Measurements from ENCODE around the gene CGB1. TPM values are rescaled to one million over a fixed set of nuclear protein-coding genes. Genes with fewer than 3 reads are reported as not detected.

Gene CGB1
- total RNA-seq, 2 donors from 2014 or later, result not detected

DNA sequence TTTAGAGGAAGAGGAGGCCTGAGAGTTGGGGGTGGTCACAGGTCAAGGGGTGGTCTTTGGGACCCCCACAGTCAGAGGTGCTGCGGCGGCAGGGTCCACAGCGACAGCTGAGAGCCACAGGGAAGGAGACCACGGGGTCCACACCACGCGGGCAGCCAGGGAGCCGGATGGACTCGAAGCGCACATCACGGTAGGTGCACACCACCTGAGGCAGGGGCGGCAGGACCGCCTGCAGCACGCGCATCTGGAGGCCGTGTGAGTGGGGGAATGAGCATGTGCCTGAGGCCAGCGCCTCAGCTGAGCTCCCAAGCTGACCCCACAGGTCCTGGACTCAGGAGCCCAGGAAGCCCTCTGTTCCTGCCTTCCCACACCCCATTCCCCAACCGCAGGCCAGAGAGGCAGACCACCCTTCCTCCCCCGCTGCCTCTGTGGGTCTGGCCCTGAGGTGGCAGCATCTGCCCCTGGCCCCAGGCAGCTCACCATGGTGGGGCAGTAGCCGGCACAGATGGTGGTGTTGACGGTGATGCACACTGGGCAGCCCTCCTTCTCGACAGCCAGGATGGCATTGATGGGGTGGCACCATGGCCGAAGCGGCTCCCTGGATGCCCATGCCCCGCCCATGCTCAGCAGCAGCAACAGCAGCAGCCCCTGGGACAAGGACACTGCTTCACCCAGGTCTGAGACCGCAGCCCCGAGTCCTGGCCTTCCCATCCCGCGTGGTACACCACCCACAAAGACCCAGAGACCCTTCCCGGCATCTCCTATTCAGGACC is 20.4 kb downstream of the CGB1 start:
- DNase-seq (ENCODE audit: low spot score), result no peak
- TF ChIP-seq POLR2A (IDR thresholded peaks at IDR 0.05), result no peak
- TF ChIP-seq POLR2AphosphoS5 (IDR thresholded peaks at IDR 0.05), result no peak
- TF ChIP-seq, protein P1, sequence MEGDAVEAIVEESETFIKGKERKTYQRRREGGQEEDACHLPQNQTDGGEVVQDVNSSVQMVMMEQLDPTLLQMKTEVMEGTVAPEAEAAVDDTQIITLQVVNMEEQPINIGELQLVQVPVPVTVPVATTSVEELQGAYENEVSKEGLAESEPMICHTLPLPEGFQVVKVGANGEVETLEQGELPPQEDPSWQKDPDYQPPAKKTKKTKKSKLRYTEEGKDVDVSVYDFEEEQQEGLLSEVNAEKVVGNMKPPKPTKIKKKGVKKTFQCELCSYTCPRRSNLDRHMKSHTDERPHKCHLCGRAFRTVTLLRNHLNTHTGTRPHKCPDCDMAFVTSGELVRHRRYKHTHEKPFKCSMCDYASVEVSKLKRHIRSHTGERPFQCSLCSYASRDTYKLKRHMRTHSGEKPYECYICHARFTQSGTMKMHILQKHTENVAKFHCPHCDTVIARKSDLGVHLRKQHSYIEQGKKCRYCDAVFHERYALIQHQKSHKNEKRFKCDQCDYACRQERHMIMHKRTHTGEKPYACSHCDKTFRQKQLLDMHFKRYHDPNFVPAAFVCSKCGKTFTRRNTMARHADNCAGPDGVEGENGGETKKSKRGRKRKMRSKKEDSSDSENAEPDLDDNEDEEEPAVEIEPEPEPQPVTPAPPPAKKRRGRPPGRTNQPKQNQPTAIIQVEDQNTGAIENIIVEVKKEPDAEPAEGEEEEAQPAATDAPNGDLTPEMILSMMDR (IDR thresholded peaks at IDR 0.05), result no peak
- Histone ChIP-seq H3K27ac (no peak overlapping the region), H3K4me1 (replicated peaks) (no peaks in the 10 kb centered on the region), H3K4me3 (no peak overlapping the region), H3K27me3 (replicated peaks; ENCODE audit: insufficient read depth) (no peaks in the 10 kb centered on the region), H3K36me3 (no peaks in the 10 kb centered on the region), H3K9me3 (no peaks in the 10 kb centered on the region)
- WGBS, result 81% methylated on average over 22 of the region's 29 CpGs
- intact Hi-C loops (cut with DNase I), result no loop called here

DNA sequence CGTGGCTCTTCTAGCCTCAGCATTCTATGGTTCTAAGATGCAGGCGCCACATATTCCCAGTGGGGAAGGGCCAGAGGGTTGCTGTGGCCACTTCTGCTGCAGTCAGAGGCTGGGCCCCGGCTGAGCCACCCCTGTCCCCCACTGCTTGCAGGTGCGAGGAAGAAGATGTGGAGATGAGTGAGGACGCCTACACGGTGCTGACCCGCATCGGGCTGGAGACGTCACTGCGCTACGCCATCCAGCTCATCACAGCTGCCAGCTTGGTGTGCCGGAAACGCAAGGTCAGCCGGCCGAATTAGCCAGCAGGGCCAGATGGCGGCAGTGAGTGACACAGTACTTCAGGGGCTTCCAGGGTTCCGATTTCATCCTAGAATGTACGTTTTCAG is 21.8 kb downstream of the CGB1 start:
- Histone ChIP-seq H3K27me3 (replicated peaks; ENCODE audit: insufficient read depth) (no peaks in the 10 kb centered on the region), H3K36me3 (no peaks in the 10 kb centered on the region), H3K27ac (no peak overlapping the region), H3K4me3 (no peak overlapping the region), H3K9me3 (no peaks in the 10 kb centered on the region), H3K4me1 (replicated peaks) (no peaks in the 10 kb centered on the region)
- TF ChIP-seq, protein P1 (IDR thresholded peaks at IDR 0.05), result no peak
- no peak for TF ChIP-seq POLR2AphosphoS5 (IDR thresholded peaks at IDR 0.05)
- TF ChIP-seq POLR2A (IDR thresholded peaks at IDR 0.05), result no peak
- DNase-seq (ENCODE audit: low spot score), result no peak
- intact Hi-C loops (cut with DNase I), result no loop called here
- 93% methylated on average over 18 of the region's 18 CpGs for WGBS

DNA sequence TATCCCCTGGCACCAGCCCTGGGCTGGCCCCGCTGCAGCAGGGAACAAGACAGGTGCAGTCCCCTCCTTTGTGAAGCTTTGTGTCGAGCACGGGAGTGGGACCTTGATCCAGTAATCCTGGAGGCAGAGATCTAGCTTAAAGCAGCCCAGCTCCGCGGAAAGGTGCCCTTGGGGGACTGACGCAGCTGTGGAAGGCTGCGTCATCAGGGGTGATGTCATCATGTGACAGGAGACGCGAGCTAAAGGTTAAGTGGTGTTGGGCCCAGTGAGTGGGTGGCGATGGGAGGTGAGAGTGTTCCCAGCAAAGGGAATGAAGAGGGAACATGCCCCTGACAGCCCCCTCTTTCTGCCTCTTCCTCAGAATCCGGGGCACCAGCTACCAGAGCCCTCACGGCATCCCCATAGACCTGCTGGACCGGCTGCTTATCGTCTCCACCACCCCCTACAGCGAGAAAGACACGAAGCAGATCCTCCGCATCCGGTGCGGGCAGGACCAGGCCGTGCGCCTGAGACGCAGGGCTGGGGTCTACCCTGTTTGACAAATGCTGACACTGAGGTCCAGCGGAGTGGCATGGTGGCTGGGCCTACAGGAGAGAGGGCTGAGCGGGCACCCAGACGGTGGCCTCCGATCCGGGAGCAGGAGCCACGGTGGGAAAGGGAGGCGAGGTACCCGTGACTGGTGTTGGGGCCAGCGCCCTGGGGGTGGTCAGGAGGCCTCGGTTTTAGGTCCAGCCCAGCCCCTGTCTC is 22.4 kb downstream of the CGB1 start:
- no peak overlapping the region for H3K4me3 ChIP-seq
- intact Hi-C loops (cut with DNase I), result no loop called here
- WGBS, result 93% methylated on average over 32 of the region's 32 CpGs
- no peak for DNase-seq (ENCODE audit: low spot score)
- H3K36me3 ChIP-seq, result no peaks in the 10 kb centered on the region
- no peaks in the 10 kb centered on the region for H3K9me3 ChIP-seq
- H3K27ac ChIP-seq, result no peak overlapping the region
- no peaks in the 10 kb centered on the region for H3K27me3 ChIP-seq (replicated peaks; ENCODE audit: insufficient read depth)
- H3K4me1 ChIP-seq (replicated peaks), result no peaks in the 10 kb centered on the region
- TF ChIP-seq POLR2AphosphoS5 (IDR thresholded peaks at IDR 0.05) (no peak), POLR2A (IDR thresholded peaks at IDR 0.05) (no peak)
- TF ChIP-seq, protein P1 (IDR thresholded peaks at IDR 0.05), result no peak

DNA sequence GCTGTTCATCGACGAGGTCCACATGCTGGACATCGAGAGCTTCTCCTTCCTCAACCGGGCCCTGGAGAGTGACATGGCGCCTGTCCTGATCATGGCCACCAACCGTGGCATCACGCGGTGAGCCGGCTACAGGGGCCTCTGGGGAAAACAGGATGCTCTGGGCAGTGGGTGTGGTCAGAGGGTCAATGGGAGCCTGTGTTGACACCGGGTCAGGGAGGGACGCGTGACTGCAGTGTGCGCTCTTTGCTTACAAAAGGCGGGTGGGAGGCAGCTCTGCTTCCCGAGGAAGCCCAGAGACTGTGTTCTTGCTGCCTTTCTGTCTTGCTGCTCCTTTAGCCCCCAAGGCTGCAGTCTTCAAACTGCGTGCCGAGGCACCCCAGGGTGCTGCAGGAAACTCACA is 25.5 kb downstream of the CGB1 start:
- WGBS, result 91% methylated on average over 17 of the region's 17 CpGs
- Histone ChIP-seq H3K4me3 (no peak overlapping the region), H3K4me1 (replicated peaks) (no peaks in the 10 kb centered on the region), H3K9me3 (no peaks in the 10 kb centered on the region), H3K27me3 (replicated peaks; ENCODE audit: insufficient read depth) (no peaks in the 10 kb centered on the region), H3K36me3 (peaks cover 0 to under 1% of the 10 kb centered on the region in 2 donors), H3K27ac (no peak overlapping the region)
- TF ChIP-seq, protein P1 (IDR thresholded peaks at IDR 0.05), result no peak
- TF ChIP-seq POLR2AphosphoS5 (IDR thresholded peaks at IDR 0.05) (no peak), POLR2A (IDR thresholded peaks at IDR 0.05) (no peak)
- intact Hi-C loops (cut with DNase I), result no loop called here
- DNase-seq (ENCODE audit: low spot score), result no peak

Data from prostate gland (tissue), 2 donors.